HG03354 (cell line): Measurements from ENCODE around the gene CCDC17.
"Not testable (repeated sequence)": the region's sequence is repeated elsewhere in the genome, so short reads cannot be mapped to it uniquely, and the experiment has no call there.

Source experiments
- ATAC-seq: cut with Tn5 transposase; IDR thresholded peaks from one replicate; pipeline ENCODE4 v1.9.1; 2021; ENCODE audit warnings: mild to moderate bottlenecking; ENCODE audit not compliant: unreplicated experiment, poor library complexity, severe bottlenecking

CCDC17 gene

DNA sequence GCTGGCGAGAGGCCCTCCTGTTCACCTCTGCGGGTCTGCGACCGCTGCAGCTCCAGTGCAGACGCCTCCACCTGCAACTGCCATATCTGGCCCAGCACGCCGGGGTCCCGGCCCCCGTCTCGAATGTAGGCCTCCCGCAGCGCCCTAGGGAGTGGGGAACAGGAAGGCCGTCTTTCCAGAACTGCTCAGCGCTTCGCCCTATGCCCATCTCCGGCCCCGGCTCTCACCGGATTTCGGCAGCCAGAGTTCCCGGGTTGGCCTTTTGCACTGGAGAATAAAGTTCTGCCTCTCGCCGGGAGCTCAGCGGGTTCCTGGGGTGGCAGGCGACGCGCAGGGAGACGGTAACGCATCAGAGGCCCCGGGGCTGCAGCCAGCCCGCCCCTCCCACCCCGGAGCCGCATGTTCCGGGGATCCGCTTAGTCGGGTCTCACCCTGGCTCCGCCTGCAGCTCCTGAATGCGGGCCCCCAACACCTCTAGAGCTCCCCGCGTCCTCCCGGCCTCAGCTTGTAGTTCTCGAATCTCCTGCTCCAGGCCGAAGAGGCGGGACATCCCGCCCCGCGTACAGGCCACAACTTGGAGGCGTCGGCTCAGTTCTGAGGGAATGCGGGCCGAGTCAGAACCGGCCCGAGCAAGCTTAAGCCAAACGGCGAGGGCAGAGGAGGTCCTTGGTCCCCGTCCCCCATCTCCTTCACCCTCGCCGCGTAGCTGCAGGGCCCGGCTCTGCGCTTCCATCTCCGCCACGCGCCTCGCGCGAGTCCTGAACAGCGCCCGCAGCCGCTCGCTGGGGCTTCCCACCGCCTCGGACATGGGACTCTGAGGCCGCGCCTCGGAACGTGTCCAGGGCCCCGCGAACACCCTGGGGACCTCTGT, 1.1 kb downstream of the CCDC17 start:
- no peak for ATAC-seq

DNA sequence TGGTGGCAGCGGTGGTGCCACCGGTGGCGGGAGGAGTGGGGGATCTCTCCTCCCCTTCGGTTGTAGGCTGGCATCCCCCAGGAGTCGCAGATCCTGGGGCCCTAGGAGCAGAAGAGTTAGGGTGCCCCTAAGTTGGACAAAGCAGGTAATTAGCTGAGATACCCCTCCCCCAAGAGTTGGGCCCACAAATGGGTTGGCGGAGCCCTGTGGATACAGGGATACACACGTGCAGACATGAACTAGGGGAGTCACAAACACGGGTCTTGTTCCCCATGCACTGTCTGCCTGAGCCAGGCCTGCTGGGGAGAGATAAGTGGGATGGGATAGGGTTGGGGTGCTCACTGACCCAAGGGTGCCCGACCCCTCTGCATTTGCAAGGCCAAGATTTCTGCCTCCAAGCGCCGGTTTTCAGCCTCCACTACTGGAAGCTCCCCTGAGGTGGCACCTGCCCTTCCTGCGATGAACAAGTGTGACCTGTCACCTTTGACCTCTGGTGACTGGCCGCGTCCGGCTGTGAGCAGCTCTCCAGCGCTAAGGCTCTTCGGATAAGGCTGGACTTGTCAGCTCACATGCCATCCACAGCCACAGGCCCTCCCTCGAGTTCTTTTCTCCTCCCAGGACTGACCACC, 1.8 kb downstream of the CCDC17 start:
- ATAC-seq, result no peak

GRCh38 chr1:45621501-45621836, 2.4 kb downstream of the CCDC17 start:
- ATAC-seq, result no peak

DNA sequence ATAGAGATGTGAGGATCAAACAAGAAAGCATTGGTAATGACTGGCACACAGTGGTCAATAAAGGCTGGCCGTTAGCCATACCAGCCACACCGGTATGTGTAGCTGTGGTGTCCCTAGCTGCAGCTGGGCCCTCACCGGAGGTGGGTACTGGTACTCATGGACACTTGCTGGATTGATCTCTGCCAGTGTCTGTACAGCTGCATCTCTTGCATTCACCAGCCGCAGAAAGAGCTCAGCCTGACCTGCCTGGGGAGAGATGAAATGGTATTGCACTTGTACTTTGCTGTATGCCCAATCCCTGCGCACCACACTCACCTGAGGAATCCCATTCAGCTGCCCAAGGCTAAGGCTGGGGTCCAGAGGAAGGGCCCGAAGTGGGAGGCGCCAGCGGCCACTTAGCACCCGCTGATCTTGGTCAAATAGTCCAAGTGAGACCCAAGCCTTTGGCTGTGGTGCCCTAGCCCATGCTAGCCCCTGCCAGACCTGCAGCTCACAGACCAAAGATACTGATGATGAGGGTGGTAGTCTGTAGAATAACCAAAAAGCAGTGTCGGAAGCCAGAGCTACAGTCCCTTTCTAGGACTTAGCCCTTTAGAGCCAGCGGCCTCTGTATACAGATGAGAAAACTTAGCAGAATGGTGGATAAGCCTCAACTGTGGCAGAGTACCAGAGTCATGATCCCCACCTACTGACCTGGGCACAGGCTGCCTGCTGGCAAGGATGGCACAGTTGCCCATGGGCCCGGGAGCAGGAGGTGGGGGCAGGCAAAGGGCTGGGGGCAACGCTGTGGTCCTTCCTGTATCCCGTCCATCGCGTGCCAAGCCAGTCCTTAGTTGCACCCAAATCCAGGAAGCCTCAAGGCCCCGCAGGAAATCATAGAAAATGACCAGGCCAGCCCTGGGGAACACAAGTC, 3.0 kb downstream of the CCDC17 start:
- no peak for ATAC-seq

DNA sequence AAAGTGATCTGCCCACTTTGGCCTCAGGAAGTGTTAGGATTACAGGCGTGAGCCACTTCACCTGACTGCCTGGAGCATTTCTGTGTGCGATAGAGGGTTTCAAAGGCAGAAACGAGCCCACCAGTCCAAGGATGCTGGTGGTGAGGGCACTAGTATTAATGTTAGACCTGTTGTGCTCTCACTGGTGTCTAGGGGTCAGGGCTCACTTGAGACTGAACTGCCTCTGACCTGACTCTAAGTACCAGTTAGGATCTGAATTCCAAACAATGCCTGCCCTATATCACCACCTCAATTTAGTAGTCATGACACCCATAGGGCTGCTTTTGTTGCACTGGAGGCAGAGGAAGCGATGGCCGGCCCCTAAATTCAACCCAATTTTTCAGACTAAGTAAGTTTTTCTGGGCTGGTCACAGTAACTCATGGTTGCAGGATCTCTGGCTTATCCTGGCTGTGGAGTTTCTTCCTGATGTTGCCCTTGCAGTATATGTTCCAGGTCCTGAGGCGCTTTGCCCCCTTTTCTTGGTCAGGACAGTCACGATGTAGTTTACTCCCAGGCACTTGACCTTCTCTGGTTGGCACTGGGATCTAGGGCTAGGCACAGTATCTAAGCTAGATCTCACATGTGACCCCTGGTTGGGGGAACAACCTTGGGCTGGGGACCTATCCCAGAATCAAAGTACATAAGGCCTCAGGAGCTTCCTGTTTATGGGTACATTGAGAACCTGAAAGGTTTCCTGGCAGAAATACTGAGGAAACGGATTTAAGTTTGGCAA, 4.5 kb downstream of the CCDC17 start:
- ATAC-seq, result no peak

GRCh38 chr1:45617618-45618017, 6.2 kb downstream of the CCDC17 start:
- no peak for ATAC-seq

- no peak for ATAC-seq
Measured at GRCh38 chr1:45615885-45616284, 8.0 kb downstream of the CCDC17 start.

GRCh38 chr1:45612941-45613579, 10.8 kb downstream of the CCDC17 start:
- no peak for ATAC-seq

- no peak for ATAC-seq
Measured at GRCh38 chr1:45610589-45611226, 13.1 kb downstream of the CCDC17 start.

- ATAC-seq, result no peak
Measured at GRCh38 chr1:45608175-45609156, 15.4 kb downstream of the CCDC17 start.

DNA sequence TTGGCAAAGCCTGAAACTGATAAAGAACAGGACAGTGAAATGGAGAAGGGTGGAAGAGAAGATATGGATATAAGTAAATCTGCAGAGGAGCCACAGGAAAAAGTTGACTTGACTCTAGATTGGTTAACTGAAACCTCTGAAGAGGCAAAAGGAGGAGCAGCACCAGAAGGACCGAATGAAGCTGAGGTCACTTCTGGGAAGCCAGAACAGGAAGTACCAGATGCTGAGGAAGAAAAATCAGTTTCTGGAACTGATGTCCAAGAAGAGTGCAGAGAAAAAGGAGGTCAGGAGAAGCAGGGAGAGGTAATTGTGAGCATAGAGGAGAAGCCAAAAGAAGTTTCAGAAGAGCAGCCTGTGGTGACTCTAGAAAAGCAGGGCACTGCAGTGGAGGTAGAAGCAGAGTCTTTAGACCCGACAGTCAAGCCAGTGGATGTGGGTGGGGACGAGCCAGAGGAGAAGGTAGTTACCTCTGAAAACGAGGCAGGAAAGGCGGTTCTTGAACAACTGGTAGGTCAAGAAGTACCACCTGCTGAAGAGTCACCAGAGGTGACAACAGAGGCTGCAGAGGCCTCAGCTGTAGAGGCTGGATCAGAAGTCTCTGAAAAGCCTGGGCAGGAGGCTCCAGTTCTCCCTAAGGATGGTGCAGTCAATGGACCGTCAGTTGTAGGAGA, 16.3 kb downstream of the CCDC17 start:
- no peak for ATAC-seq

GRCh38 chr1:45604239-45604638, 19.6 kb downstream of the CCDC17 start:
- ATAC-seq, result no peak

DNA sequence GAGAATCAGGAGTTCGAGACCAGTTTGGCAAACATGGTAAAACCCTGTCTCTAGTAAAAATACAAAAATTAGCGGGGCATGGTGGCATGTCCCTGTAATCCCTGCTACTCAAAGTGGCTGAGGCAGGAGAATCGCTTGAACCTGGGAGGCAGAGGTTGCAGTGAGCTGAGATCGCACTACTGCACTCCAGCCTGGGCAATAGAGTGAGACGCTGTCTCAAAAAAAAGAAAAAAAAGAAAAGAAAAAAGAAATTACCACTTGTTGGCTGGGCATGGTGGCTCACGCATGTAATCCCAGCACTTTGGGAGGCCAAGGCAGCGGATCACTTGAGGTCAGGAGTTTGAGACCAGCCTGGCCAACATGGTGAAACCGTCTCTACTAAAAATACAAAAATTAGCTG, 27.1 kb downstream of the CCDC17 start:
- not testable (repeated sequence) for ATAC-seq

GRCh38 chr1:45594412-45594811, 29.4 kb downstream of the CCDC17 start:
- no peak for ATAC-seq

DNA sequence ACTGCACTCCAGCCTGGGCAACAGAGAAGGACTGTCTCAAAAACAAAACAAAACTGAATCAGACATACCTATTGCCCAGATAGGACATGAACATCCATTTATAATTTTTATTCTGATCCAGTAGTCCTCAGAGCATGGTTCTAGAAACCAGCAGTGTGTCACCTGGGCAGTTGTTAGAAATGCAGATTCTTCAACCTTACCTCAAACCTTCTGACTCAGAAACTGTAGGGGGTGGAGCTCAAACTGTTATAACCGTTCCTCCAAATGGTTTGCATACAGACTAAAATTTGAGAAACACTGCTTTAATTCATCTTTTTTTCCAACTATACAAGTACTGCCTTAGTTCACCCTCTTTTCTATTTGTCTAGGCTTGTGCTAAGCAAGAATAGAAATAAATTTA, 34.0 kb downstream of the CCDC17 start:
- no peak for ATAC-seq

DNA sequence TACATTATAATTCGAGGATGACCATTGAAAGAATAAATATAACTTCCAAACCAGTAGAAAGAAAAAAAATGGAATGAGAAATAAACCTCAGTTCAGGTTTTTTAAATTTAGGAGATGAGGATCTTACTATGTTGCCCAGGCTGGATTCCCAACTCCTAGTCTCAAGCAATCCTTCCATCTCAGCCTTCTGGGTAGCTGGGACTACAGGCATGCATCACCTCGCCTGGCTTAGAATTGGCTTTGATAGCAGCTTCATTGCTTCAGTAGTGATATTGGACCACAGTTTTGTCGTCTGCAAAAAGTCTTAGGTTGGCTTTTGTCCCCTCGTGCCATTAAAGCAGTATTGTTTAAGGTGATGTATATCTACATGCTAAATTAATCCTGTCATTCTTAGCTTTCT, 37.1 kb downstream of the CCDC17 start:
- no peak for ATAC-seq

- ATAC-seq, result no peak
Measured at GRCh38 chr1:45585496-45586075, 38.3 kb downstream of the CCDC17 start.
